Measurements from ENCODE around the gene MYBPC3.
"Not testable (repeated sequence)": the region's sequence is repeated elsewhere in the genome, so short reads cannot be mapped to it uniquely, and the experiment has no call there.

The MYBPC3 gene

DNA sequence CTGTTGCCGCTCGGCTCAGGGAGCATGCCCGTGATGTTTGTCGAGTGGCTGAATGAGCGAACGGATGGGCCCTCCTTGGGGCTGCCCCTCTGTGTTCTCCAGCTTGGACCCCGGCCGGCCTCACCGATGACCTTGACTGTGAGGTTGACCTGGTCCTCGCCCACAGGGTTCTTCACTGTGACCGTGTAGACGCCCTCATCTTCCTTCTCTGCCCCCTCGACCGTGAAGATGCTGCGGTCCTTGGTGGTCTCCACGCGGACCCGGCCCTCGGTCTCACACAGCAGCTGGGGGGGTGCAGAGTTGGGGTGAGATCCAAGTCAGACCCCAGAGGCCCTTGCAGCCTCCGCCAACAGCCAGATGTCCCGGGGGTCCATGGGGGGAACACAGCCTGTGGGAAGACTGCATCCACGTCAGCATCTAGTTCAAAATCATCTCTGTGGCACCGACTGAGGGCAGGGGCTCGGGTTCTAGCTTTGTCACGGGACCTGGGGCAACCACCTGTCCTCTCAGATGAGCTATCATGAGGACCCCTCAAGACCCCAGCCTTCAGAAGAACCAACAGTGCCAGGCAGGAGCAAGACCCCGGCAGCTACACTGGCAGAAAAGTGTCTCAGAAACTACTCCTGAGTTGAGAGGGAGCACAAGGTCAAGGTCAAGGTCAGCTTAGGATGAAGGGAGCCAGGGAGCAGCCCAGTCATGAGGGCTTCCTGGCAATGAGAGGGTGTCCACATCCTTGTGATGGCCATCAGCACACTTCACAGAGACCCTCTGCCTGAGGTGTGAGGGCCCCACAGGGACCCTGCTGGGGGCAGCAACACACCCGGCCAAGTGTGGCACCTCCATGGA lies 13.9 kb downstream of the MYBPC3 start:
- no peak for DNase-seq (ENCODE audit: low read depth, low spot score)

DNA sequence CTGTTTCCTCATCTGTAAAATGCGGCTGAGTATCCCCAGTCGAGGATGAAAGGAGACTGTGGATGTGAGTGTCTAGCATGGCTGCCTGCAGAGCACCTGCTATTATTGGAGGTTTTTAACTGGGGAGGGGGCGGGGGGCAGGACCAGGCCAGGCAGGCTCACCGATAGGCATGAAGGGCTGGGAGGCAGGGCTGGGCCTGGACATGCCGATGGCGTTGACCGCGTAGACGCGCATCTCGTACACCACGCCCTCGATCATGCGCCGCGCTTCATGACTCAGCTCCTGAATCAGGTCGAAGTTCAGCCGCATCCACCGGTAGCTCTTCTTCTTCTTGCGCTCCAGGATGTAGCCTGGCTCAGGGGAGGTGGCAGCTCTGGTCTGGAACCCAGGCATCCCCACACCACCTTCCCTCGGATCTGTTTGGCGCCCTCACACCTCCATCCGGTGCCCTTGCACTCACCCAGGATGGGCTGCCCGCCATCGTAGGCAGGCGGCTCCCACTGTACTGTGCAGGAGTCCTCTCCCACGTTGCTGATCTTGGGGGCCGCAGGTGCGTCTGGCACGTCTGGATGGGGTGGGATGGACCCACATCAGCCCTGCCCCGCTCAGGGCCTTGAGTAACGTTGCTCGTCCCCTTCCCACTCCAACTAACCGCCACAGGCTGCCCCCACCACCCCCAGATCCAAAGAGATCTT lies 15.1 kb downstream of the MYBPC3 start:
- no peak for DNase-seq (ENCODE audit: low read depth, low spot score)

- DNase-seq (ENCODE audit: low read depth, low spot score), result no peak
Measured at GRCh38 chr11:47336595-47336994, 15.9 kb downstream of the MYBPC3 start.

GRCh38 chr11:47335733-47336132 lies 16.8 kb downstream of the MYBPC3 start:
- no peak for DNase-seq (ENCODE audit: low read depth, low spot score)

GRCh38 chr11:47334699-47335411 lies 17.6 kb downstream of the MYBPC3 start:
- not testable (repeated sequence) for DNase-seq (ENCODE audit: low read depth, low spot score)

DNA sequence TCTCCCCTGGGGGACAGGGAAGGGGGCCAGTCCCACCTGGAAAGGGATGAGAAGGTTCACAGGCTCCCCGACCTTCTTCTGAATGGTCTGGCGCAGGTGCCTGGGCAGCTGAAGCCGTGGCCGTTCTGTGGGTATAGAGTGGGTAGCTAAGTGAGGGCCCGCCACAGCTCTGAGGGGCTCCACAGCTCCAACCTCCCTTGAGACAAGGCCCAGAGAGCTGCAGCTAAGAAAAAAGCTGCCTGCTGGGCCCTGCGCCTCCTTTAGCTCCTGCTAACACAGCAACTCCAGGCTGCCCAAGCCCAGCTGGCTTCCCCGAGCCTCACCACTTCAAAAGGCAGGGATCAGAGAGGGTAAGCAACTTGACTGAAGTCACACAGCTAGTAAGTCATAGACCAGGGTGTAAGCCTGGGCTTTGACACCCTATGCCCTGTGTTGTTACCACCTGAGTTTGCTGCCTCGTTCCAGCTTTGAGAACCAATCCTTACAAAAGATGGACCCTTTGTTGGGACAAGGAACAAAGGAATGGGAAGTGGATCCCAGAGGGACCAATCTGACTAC lies 18.5 kb downstream of the MYBPC3 start:
- DNase-seq (ENCODE audit: low read depth, low spot score), result no peak

DNA sequence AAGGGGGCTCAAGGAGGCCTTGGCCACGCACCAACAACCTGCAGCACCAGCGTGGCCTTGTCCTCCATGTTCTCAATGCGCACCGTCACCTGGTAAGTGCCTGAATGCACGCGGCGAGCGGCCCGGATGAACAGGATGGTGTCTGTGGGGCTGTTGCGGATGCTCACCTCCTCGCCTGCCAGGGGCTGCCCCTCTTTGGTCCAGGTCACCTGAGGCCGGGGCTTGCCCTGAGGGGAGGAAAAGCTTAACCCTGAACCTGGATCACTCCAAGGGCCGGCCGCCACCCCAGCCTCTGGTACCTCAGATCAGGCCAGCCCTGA lies 19.0 kb downstream of the MYBPC3 start:
- DNase-seq (ENCODE audit: low read depth, low spot score), result no peak

DNA sequence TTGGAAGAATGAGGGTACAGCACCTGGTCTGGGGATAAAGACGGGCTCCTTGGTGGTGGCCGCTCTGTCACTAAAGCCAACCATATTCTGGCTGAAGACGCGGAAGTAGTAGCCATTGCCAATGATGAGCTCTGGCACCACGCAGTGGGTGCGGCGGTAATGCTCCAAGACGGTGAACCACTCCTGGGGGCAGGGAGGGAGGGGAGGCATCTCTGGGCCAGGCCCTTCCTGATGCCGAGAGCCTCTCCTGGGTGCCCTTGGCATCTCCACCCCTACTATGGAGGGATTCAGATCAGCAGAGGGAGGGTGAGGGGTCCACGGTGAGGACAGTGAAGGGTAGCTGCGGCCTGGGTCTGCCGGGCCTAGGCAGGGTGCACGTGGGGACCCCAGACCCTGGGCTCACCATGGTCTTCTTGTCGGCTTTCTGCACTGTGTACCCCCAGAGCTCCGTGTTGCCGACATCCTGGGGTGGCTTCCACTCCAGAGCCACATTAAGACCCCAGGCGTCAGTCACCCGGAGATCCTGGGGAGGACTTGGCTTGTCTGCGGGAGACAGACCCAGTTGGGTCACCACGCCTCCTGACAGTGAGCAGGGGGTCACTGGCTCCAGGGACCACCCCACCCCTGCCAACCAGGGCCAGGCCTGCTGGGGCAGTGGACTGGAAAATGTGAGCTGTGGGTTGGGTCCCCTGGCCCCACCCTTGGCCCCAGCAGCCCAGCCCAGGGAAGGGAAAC lies 19.5 kb downstream of the MYBPC3 start:
- no peak for DNase-seq (ENCODE audit: low read depth, low spot score)

DNA sequence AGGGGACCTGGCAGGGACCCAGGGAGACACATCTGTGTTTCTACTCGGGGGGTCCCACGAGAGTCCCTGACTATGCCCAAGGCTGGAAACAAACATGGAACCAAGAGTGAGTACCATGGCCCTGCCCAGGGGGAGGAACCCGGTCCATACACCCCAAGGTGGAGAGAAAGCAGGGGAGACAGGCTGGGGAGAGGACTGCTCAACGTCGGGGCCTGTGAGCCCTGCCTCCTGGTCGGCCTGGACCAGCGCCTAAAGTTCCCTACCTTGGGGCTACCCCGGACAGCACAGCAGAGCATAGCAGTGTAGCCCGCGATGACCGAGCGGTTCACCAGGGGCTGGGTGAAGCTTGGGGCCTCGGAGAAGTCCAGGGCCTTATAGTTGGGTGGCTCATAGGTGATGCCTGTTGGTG lies 20.2 kb downstream of the MYBPC3 start:
- no peak for DNase-seq (ENCODE audit: low read depth, low spot score)

DNA sequence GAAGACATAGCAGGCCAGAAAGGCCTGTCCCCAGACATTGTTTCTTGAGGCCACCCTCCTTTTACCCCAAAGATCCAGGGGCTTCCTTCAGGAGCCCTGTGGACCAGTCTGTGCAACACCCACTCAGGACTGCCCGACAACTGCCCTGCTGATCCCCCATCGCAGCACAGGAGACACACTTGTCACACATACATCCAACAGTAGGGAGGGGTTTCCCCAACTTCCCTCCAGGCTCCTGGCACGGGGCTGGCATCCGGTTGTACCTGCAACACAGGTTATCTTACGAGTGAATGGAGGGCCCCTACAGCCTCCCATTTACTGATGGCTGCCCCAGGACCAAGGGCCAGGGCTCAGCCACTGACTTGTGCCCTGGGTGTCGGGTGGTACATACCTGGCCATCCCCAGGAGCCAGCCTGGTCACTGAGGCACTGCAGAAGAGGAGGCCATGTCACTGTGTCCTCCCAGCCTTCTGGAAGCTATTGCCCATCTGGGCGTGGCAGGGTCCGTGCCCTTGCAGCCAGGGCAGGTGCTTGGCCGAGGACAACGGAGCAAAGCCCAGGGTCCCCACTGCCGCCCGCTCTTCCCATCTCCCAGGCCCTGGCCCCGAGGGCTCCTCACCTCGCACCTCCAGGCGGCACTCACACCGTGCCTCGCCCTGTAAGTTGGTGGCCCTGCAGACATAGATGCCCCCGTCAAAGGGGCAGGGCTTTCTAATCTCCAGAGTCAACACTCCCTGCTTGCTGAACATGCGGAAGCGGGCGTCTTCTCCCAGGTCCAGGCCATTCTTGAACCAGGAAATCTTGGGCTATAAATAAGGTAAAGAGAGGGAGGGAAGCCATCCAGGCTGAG lies 20.8 kb downstream of the MYBPC3 start:
- no peak for DNase-seq (ENCODE audit: low read depth, low spot score)

- DNase-seq (ENCODE audit: low read depth, low spot score), result no peak
Measured at GRCh38 chr11:47329987-47330931, 22.2 kb downstream of the MYBPC3 start.

- DNase-seq (ENCODE audit: low read depth, low spot score), result no peak
Measured at GRCh38 chr11:47329431-47329986, 23.0 kb downstream of the MYBPC3 start.

GRCh38 chr11:47328449-47329390 lies 23.8 kb downstream of the MYBPC3 start:
- no peak for DNase-seq (ENCODE audit: low read depth, low spot score)

- DNase-seq (ENCODE audit: low read depth, low spot score), result no peak
Measured at GRCh38 chr11:47327949-47328348, 24.6 kb downstream of the MYBPC3 start.

- DNase-seq (ENCODE audit: low read depth, low spot score), result no peak
Measured at GRCh38 chr11:47327025-47327424, 25.5 kb downstream of the MYBPC3 start.

DNA sequence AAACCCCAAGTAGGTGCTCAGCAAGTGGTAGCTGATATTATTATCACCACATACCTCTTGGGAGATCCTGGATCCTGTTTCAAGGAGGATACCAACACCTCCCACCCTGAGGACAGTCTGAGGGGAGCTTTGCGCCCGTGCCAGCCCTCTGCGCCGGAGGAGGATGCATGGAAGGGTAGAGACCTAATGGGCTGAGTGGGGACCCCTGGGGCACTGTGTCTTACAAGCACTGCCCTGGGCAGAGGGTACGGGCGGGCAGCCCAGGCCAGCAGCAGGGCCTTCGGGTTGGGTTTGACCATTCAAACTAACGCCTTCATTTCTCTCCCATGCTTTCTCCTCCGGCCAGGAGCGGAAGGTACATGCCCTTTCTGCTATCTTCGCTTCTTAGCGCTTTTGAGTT lies 26.3 kb downstream of the MYBPC3 start:
- DNase-seq (ENCODE audit: low read depth, low spot score), result no peak

- DNase-seq (ENCODE audit: low read depth, low spot score), result no peak
Measured at GRCh38 chr11:47325271-47326041, 27.0 kb downstream of the MYBPC3 start.
